NCI-H1417 (cell line): ENCODE data around the gene CELA2A.
"Not testable (repeated sequence)": the region's sequence is repeated elsewhere in the genome, so short reads cannot be mapped to it uniquely, and the experiment has no call there.

Experiments
- DNase-seq, 3 experiments: peaks; one replicate each; lab custom pipeline; 2025; lab: John Stamatoyannopoulos, UW

Gene CELA2A

DNA sequence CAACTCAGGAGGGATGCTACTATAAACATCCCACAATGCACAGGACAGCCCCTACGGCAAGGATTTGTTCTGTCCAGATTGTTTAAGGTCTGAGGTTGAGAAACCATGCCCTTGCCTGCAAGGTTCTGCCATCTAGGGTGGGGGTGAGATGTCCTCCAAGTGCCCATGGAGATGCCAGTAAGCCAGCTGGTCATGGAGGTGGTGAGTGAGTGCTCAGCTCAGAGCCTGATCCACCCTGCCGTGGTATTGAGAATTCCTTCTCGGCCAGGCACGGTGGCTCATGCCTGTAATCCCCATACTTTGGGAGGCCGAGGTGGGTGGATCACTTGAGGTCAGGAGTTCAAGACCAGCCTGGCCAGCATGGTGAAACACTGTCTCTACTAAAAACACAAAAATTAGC is 31.6 kb upstream of the CELA2A start:
- no peak for DNase-seq

DNA sequence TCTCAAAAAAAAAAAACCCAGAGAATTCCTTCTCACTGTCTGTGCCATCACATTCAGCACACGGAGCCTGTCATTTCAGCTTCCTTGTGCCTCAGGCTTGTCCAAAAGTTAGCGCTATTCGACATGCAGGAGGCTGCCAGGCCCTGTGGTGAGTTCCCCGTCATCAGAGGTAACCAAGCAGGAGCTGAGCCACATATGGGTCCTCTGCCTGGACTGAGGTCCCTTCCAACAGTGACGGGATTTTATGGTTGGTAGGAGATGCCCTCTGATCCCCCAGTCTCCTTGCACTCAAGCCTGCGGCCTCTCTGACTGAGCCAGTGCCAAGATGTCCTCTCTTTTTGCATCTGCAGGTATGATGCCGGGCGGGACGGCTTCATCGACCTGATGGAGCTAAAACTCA is 31.0 kb upstream of the CELA2A start:
- DNase-seq = no peak

DNA sequence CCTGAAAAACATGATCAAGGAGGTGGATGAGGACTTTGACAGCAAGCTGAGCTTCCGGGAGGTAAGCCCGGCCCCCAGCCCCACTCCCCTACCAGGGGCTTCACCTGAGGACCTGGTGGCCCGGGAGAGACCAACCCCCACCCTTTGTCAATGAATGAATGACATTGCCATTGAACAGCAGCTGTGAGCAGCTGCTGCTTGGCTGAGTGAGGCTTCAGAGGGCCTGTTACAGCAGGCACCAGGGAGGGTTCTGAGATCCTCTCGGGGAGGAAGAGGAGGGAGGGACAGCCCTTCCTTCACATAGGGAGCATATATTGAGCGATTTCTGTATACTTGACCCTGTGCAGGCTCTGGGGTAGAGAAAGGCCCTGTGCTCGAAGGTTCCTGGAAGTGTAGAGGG is 30.6 kb upstream of the CELA2A start:
- DNase-seq = no peak

DNA sequence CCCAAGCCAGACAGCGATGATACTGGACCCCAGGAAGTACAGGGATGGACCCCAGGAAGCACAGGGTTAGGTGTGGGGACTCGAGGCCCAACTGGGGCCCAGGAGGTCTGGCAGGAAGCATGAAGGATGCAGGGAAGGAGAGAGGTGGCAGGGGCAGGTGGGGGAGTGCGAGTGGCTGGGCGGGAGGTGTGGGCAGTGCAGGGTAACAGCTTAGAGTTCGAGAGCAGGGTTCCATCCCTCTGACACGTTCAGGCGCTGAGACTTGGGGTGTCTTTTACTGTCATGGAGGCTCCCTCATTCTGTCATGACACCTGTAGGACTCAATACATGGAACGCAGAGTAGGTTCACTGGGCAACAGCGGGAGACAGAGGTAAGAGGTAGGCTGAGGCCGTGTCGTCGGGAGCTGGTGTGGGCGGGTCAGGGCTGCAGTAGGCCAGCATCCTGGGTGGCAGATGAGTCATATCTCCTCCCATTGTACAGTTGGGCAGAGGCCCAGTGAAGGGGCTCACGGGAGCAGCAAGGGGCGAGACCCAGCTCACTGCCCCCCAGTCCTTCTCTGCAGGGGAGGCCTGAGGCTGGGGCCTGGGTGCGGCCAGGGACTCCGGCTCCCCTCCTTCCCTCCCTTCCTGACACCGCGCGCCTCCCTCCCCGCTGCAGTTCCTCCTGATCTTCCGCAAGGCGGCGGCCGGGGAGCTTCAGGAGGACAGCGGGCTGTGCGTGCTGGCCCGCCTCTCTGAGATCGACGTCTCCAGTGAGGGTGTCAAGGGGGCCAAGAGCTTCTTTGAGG is 29.8 kb upstream of the CELA2A start:
- no peak for DNase-seq

DNA sequence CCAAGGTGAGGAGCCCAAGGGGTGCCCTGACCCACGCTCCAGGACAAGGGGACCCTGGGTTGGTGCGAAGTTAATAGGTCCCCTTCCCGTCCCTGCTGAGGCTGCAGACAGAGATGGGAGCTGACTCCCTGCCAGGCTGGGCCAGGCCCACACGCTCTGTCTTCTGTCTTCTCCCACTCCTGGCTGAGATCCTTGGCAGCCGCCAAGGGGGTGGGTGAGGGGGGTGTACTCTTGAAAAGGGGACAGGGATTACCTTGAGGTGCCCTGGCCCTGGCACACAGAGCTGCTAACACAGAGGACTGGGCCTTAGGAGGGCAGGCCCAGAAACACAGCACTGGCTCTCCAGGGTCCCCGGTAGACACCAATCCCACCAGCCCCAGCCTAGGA is 29.3 kb upstream of the CELA2A start:
- DNase-seq = no peak

DNA sequence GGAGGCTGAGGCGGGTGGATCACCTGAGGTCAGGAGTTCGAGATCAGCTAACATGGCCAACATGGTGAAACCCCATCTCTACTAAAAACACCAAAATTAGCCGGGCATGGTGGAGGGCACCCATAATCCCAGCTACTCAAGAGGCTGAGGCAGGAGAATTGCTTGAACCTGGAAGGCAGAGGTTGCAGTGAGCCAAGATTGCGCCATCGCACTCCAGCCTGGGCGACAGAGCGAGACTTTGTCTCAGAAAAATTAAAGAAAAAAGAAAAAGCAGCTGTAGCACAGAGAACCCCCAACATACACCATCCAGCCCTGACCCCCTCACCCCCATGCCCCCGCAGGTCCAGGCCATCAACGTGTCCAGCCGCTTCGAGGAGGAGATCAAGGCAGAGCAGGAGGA is 28.3 kb upstream of the CELA2A start:
- DNase-seq = not testable (repeated sequence)

DNA sequence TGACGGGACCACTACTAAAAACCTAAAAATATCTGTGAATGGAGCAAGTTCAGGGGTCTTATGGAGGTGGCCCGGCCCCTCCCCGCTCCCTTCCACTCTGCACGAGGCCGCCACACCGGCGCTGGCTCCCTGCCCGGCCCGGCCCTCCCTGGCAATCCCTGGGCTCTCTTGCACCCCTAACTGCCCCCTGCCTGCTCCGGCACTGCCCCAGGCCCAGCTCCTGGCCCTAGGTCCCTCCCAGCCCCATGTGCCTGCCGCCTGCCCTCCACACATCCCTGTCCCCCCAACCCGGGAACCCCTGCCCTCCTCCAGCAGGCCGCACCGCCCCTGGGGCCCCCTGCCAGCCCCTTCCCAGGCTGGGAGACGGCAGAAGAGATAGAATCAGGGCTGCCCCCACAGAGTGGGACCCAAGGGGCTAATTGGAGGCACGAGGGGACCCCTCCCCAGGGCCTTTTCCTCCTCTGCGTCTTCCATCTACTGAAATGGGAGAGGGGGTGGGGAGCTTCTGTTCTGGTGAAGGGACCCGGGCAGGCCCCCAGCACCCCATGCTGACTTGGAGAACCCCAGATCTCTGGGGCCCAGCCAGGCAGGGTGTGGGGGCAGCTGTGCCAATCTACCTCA is 27.6 kb upstream of the CELA2A start:
- DNase-seq = no peak

DNA sequence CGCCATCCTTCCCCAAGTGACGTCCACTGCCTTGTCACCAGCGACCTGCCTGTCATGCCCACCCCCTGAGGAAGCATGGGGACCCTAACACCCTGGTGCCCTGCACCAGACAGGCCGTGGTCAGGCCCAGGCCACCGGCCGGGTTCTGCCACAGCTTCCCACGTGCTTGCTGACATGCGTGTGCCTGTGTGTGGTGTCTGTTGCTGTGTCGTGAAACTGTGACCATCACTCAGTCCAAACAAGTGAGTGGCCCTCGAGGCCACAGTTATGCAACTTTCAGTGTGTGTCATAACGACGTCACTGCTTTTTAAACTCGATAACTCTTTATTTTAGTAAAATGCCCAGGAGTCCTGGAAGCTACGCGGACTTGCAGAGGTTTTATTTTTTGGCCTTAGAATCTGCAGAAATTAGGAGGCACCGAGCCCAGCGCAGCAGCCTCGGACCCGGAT is 26.8 kb upstream of the CELA2A start:
- DNase-seq = no peak

DNA sequence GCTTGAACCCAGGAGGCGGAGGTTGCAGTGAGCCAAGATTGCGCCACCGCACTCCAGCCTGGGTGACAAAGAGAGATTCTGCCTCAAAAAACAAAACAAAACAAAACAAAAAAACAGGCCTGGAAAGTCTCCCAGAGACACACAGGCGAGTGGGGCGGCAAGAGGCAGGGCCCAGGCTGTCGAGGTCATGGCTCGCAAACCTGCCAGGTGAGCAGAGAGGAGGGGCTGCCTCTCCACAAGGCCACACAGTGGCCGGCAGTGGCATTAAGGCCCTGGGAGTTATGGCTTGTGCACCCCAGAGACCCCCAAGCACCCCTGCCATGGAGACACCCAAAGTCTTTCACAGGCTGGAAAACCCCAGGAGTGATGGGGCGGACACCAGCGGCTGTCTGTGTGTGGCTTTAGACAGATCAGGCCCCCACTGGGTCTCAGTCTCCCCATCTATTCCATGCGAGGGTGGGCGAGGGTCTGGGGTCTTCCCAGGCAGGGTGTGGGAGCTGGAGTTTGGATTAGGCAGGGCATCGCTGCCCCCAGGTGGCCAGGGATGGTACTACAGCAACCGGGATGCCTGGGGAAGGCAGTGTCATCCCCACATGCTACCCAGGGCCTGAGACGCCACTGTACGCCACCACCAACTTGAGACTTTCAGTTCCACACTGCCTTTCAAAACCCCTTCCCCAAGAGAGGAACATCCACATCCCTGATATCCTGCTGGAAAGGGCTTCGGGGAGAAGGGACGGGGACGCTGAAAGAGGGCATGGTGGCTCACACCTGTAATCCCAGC is 25.6 kb upstream of the CELA2A start:
- peak; percentile 9 to 66 (median 29) for DNase-seq

DNA sequence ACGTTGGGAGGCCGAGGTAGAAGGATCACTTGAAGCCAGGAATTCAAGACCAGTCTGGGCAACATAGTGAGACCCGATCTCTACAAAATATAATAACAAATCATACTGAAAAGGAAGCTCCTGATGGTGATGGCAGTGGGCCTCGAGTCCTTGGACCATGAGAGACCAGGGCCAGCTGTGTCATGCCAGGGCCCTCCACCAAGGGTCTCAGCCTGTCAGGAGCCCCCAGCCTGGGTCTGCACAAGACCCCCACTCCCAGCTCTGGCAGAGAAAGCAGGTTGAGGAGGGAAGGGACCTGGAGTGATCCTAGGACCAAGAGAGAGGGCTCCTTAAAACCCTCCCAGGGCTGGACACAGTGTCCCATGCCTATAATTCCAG is 25.0 kb upstream of the CELA2A start:
- no peak for DNase-seq

DNA sequence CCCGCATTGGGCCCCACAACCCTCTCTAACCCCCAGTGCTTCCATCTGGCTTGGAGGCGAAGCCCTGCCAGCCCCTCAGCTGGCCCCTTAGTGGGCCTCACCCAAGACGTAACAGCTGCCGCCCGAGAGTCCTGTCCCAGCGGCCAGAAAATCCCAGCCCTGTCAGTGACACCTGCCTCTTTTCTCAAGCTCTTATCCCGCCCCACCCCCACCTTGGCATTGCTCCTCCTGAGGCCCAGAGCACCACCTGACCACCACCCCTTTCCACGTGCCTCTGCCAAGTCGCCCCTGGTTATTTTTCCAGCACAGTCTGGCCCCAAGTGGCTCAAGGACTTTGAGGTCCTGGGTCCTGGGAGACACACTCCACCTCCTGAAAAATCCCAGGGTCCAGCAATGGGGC is 24.2 kb upstream of the CELA2A start:
- DNase-seq = peak in 2 of 3 experiments; percentile 19 to 53

DNA sequence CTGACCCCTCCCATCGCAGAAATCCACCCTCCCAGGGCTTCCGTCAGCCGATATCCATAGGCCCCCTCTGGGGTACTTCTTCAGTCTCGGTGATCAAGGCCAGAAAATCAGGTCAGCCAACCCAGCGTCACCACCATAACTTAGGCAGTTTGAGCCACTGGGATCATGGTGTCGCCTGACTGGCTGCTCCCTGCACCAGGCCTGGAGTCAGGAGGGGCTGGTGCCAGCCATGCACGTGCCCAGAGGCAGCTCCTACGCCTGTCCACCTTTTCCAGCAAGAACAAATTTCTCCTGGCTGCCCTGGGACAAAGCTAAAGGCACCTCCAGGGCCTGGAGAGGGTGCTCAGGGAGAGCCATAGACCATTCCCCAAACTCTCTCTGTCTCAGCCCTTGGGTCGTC is 23.1 kb upstream of the CELA2A start:
- DNase-seq = no peak

DNA sequence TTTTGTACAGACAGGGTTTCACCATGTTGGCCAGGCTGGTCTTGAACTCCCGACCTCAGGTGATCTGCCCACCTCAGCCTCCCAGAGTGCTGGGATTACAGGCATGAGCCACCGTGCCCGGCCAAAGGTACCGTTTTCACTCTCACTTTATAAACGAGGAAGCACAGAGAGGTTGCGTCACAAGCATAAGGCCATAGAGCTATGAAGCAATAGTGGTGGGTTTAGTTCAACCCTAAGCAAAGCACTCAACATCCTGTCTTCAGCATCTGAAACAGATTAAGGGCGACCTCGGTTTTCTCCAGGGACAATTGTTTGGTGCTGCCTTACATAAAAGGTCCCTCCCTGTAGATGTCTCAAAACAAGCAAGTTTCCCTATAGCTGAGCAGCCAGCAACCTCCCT is 21.8 kb upstream of the CELA2A start:
- not testable (repeated sequence) for DNase-seq

DNA sequence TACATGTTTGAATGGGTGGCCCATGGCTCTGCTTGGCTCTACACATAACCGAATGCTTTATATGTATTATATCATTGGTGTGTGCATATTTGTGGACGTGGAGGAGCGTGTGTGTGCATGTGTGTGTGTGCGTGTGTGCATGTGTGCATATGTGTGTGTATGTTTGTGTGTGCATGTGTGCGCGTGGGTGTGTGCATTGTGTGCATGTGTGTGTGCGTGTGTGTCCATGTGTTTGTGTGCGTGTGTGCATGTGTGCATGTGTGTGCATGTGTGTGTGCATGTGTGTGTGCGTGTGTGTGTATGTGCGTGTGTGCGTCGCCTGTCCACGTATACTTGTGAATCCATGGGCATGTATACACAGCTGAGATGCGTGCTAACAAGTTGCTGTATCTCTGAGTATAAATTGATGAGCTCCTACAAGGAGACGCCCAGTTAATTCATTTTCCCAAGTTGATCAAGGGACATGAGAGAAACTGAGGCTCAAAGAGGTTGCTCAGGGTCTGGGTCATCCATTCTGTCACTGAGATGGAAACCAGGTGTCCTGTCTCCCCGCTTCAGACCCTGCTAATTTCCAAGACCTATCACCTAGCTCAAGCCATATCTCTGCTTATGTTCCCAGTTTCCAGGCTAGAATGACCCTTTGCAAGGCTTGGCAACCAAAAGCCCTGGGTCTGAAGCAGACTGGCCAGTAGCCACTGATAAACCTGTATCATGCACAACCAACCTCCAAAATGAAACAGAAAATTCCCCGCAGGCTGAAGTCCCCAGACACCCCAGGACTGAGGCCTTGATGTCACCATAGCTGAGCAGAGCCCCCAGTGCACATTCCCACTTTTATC is 21.1 kb upstream of the CELA2A start:
- no peak for DNase-seq

DNA sequence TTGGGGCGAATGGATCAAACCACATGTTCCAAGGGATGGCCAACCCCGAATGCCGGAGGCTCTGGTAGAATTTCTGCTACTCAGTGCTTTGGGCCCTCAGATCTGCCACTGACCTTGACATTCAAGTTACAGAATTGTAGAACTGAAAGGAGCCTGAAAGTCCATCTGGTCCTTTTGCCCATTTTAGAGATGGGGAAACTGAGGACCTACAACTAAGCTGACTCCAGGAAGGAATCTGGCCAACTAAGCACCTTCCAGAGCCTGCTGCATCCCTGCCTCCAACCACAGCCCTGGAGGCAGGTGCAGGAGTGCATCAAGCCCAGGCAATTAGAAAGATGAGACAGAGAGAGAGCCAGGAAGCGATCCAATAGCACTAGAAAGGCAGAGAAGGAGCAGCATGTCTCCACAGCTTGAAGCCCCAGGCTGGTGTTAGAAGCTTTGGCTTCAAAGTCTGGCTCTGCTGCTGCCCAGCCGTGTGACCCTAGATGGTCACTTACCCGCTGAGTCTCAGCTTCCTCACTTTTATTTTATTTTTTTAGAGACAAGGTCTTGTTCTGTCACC is 19.6 kb upstream of the CELA2A start:
- DNase-seq = peak in 1 of 3 experiments; percentile 24

DNA sequence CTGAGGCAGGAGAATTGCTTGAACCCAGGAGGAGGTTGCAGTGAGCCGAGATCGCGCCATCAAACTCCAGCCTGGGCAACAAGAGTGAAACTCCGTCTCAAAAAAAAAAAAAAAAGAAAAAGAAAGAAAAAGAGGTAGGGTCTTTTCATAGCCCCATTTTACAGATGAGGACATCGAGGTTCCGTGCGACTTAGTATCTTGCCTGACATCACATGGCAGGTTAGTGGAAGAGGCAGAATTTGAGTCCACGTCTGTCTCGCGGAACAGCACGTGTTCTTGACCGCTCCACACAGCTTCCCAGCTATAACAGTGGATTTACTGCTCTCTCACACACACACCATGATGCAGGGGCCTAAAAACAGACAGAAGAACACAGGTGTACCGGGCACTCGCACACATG is 17.2 kb upstream of the CELA2A start:
- DNase-seq = no peak

DNA sequence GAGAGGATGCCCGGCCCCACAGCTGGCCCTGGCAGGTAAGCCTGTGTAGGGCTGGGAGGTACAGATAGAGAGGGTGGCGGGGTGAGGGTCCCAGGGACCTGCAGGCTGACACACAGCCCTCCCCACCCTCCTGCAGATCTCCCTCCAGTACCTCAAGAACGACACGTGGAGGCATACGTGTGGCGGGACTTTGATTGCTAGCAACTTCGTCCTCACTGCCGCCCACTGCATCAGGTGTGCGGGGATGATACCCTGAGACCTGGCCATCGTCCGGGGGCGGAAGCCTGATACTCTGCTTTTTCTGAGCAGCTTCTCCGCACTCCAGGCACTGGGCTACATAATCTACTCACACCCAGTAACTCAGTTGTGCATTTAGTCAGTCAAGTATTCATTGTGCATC is 16.2 kb upstream of the CELA2A start:
- DNase-seq = no peak

DNA sequence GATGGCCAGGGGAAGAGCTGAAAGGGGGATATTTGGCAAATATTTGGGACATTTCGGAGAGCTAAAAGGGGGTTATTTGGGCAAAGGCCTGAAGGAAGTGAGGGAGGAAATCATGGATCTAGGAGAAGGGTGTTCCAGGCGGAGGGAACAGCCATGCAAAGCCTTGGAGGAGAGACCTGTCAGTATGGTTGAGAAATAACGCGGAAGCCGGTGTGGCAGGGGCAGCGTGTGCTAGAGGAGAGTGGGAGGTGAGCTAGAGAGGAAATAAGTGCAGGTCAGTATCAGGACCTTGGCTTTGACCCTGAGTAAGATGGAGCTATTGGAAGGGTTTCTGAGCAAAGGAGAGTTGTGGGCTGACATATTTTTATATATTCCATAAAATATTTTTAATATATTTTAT is 15.3 kb upstream of the CELA2A start:
- DNase-seq = no peak

DNA sequence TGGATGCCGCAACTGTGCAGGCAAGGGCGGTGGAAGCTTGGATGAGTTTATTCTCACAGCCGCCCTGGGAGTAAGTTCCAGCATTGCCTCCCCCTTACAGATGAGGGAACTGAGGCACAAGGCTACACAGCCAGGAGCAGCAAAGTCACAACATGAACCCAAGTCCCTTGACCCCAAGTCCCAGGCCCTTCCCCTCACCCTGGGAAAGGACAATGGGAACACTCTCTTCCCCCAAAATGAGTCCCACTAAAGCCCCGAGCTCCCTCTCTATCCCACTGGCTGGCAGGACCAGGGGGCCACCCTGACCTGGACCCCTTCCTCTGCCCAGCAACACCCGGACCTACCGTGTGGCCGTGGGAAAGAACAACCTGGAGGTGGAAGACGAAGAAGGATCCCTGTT is 14.4 kb upstream of the CELA2A start:
- DNase-seq = no peak

DNA sequence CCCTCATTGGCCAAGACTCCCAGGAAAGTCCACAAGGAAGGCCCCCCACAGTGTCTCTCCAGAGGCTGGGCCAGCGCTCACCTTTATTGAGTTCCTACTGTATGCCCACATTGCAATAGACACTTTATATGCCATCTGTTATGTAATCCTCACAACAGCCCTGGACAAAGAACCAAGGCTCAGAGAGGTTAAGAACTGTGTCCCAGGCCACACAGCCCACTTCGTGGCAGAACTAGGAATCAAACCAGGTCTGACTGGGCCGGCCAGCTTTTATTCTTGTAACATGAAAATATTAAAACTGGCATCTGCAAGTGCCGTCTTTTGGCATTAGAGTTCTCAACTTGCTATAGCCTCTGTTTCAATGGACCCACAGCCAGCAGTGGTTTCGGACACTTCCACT is 13.8 kb upstream of the CELA2A start:
- DNase-seq = no peak

DNA sequence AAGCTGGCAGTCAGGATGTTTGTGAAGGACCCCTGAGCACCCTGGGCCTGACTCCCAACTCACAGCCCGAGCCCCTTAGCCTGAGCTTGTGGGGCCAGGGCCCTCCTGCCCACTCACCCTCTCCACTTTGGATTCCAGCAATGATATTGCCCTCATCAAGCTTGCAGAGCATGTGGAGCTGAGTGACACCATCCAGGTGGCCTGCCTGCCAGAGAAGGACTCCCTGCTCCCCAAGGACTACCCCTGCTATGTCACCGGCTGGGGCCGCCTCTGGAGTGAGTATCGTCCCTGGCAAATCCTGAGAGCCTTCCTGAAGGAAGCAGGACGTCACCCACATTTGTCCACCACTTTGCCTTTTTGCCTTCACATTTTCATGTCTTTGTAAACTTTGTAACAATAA is 13.3 kb upstream of the CELA2A start:
- DNase-seq = no peak
